IMR-90 (cell line): Measurements from ENCODE around the gene HSFX2. TPM values are rescaled to one million over a fixed set of nuclear protein-coding genes. Genes with fewer than 3 reads are reported as not detected.
"Not testable (repeated sequence)": the region's sequence is repeated elsewhere in the genome, so short reads cannot be mapped to it uniquely, and the experiment has no call there.

Experiments used
- ATAC-seq: fragments of 200-7000 bp; cut with Tn5 transposase; 2 replicates; pipeline ENCODE4 v1.9.1; 2020; ENCODE audit warnings: low read depth, mild to moderate bottlenecking, moderate library complexity
- BruUV-seq: library from RNA; stranded (reverse); fragments of 400-500 nt; replicated peaks from 2 replicates; lab custom pipeline; 2021; lab: Mats Ljungman, UMichigan
- CTCF ChIA-PET: fragments of 300-600 bp; formaldehyde crosslinking; extraction: SDS; loops from one replicate; lab custom pipeline; 2021; ENCODE audit warnings: antibody characterized with exemption; lab: Yijun Ruan, JAX
- POLR2A ChIA-PET: fragments of 300-600 bp; sonication (Branson Sonifier 250); formaldehyde crosslinking; loops from one replicate; lab custom pipeline; 2022; ENCODE audit warnings: antibody characterized with exemption; ENCODE audit not compliant: unreplicated experiment; lab: Charles Lee
- DNase-seq: peaks from one replicate; pipeline ENCODE4 v3.0.0; 2013
- H2AFZ ChIP-seq: replicated peaks from 2 replicates; pipeline ENCODE3; 2013; ENCODE audit warnings: low read length, mild to moderate bottlenecking; ENCODE audit not compliant: poor library complexity
- H2AK5ac ChIP-seq: 2 replicates; pipeline ENCODE4 v1.6.1; 2013; ENCODE audit warnings: low read depth, low read length, inconsistent platforms
- H2AK9ac ChIP-seq: replicated peaks from 2 replicates; pipeline ENCODE3; 2013; ENCODE audit warnings: mild to moderate bottlenecking, low read depth, low read length, moderate library complexity; ENCODE audit not compliant: poor library complexity
- H2BK120ac ChIP-seq: 2 replicates; pipeline ENCODE4 v1.6.1; 2013; ENCODE audit warnings: low read depth, low read length, inconsistent platforms
- H2BK15ac ChIP-seq: 3 replicates; pipeline ENCODE4 v1.6.1; 2013; ENCODE audit warnings: low read depth, low read length, inconsistent platforms
- H2BK20ac ChIP-seq: 2 replicates; pipeline ENCODE4 v1.6.1; 2013; ENCODE audit warnings: low read depth, mild to moderate bottlenecking, inconsistent platforms, low read length, moderate library complexity
- H2BK5ac ChIP-seq: 2 replicates; pipeline ENCODE4 v1.6.1; 2013; ENCODE audit warnings: mild to moderate bottlenecking, low read depth, low read length, inconsistent platforms; ENCODE audit not compliant: poor library complexity, severe bottlenecking
- H3K14ac ChIP-seq: replicated peaks from 2 replicates; pipeline ENCODE4 v1.6.1; 2013; ENCODE audit warnings: low read depth, low read length, inconsistent platforms
- H3K18ac ChIP-seq: 2 replicates; pipeline ENCODE4 v1.6.1; 2013; ENCODE audit warnings: low read depth, low read length, control low read depth
- H3K23ac ChIP-seq: 2 replicates; pipeline ENCODE4 v1.6.1; 2013; ENCODE audit warnings: low read depth, low read length, inconsistent platforms
- H3K27ac ChIP-seq: 2 replicates; pipeline ENCODE4 v1.5.1; 2013; ENCODE audit warnings: mild to moderate bottlenecking, control low read depth, low read length; ENCODE audit not compliant: insufficient read depth
- H3K27me3 ChIP-seq: 2 replicates; pipeline ENCODE4 v1.6.1; 2013; ENCODE audit warnings: low read length; ENCODE audit not compliant: control insufficient read depth, insufficient read depth
- H3K36me3 ChIP-seq: 2 replicates; pipeline ENCODE4 v1.6.1; 2013; ENCODE audit warnings: low read length, mixed read lengths; ENCODE audit not compliant: control insufficient read depth, insufficient read depth
- H3K4ac ChIP-seq: 2 replicates; pipeline ENCODE4 v1.6.1; 2013; ENCODE audit warnings: low read depth, low read length, inconsistent platforms
- H3K4me1 ChIP-seq: 2 replicates; pipeline ENCODE4 v1.6.1; 2013; ENCODE audit warnings: low read length, mixed read lengths; ENCODE audit not compliant: control insufficient read depth, insufficient read depth
- H3K4me2 ChIP-seq: 2 replicates; pipeline ENCODE4 v1.6.1; 2013; ENCODE audit warnings: low read depth, mild to moderate bottlenecking, control low read depth, low read length, moderate library complexity
- H3K4me3 ChIP-seq: 2 replicates; pipeline ENCODE4 v1.5.1; 2013; ENCODE audit warnings: low read depth, mild to moderate bottlenecking, control low read depth, low read length, moderate library complexity; ENCODE audit not compliant: insufficient read depth
- H3K56ac ChIP-seq: 2 replicates; pipeline ENCODE4 v1.6.1; 2013; ENCODE audit warnings: low read length, inconsistent platforms; ENCODE audit not compliant: insufficient read depth; ENCODE audit errors: extremely low read depth
- H3K79me1 ChIP-seq, 2 experiments: 2 replicates each; pipeline ENCODE4 v1.6.1; 2013; ENCODE audit warnings: low read length in 2 of 2, inconsistent platforms in 1 of 2, low read depth in 1 of 2
- H3K9ac ChIP-seq: 2 replicates; pipeline ENCODE4 v1.6.1; 2013; ENCODE audit warnings: low read depth, low read length, control low read depth
- H3K9me1 ChIP-seq: 2 replicates; pipeline ENCODE4 v1.6.1; 2013; ENCODE audit warnings: low read length, inconsistent platforms; ENCODE audit not compliant: insufficient read depth
- H3K9me3 ChIP-seq: 2 replicates; pipeline ENCODE4 v1.6.1; 2013; ENCODE audit warnings: low read length; ENCODE audit not compliant: control insufficient read depth, insufficient read depth
- H4K20me1 ChIP-seq: 2 replicates; pipeline ENCODE4 v1.6.1; 2013; ENCODE audit warnings: low read length, inconsistent platforms; ENCODE audit not compliant: insufficient read depth
- H4K5ac ChIP-seq: 2 replicates; pipeline ENCODE4 v1.6.1; 2013; ENCODE audit warnings: mild to moderate bottlenecking, low read depth, low read length, control low read depth
- H4K8ac ChIP-seq, 2 experiments: 2 replicates each; pipeline ENCODE4 v1.6.1; 2013; ENCODE audit warnings: low read depth in 2 of 2, low read length in 2 of 2, control low read depth in 1 of 2, inconsistent platforms in 1 of 2
- H4K91ac ChIP-seq: 2 replicates; pipeline ENCODE4 v1.6.1; 2013; ENCODE audit warnings: low read depth, low read length, inconsistent platforms; ENCODE audit not compliant: insufficient read depth
- BHLHE40 ChIP-seq: fragments of 150-350 bp; IDR thresholded peaks from 2 replicates; pipeline ENCODE4 v1.6.1; 2016; ENCODE audit warnings: mild to moderate bottlenecking, low read depth, low read length
- FOS ChIP-seq: fragments of 150-350 bp; IDR thresholded peaks from 2 replicates; pipeline ENCODE4 v1.6.1; 2016; ENCODE audit warnings: low read depth, low read length
- MAFK ChIP-seq: IDR thresholded peaks from 2 replicates; pipeline ENCODE4 v1.6.1; 2012; ENCODE audit warnings: low read depth, low read length, improper control_type of control experiment
- MXI1 ChIP-seq: IDR thresholded peaks from 2 replicates; pipeline ENCODE4 v1.6.1; 2012; ENCODE audit warnings: low read depth, mild to moderate bottlenecking, low read length, moderate library complexity, borderline replicate concordance
- NFE2L2 ChIP-seq: fragments of 150-350 bp; IDR thresholded peaks from 2 replicates; pipeline ENCODE4 v1.6.1; 2016; ENCODE audit warnings: low read depth, mild to moderate bottlenecking, low read length
- RAD21 ChIP-seq: IDR thresholded peaks from 2 replicates; pipeline ENCODE4 v1.6.1; 2012; ENCODE audit warnings: low read length, improper control_type of control experiment
- RCOR1 ChIP-seq: IDR thresholded peaks from 2 replicates; pipeline ENCODE4 v1.6.1; 2012; ENCODE audit warnings: mild to moderate bottlenecking, low read length, improper control_type of control experiment; ENCODE audit not compliant: insufficient replicate concordance
- SMC3 ChIP-seq: fragments of 150-350 bp; IDR thresholded peaks from 2 replicates; pipeline ENCODE4 v1.6.1; 2016; ENCODE audit warnings: low read depth, mild to moderate bottlenecking, antibody characterized with exemption, low read length, moderate library complexity
- WGBS, 2 experiments: methylation state at CpG; one replicate each; pipeline versions ENCODE4 v1.1.5 to v1.1.7; 2013; ENCODE audit warnings: missing lambda C conversion rate in 2 of 2; ENCODE audit not compliant: insufficient read length in 1 of 2; ENCODE audit errors: extremely low coverage in 2 of 2; 5-methylcytosine and 5-hydroxymethylcytosine counted together
- dilution Hi-C: fragments of 300-500 bp; cut with HindIII; formaldehyde crosslinking; loops from one replicate; pipeline ENCODE4 v1.14.3; 2018; ENCODE audit warnings: low sequenced_read_pairs; ENCODE audit not compliant: unreplicated experiment
- in situ Hi-C: fragments of 300-500 bp; cut with MboI; formaldehyde crosslinking; loops from 3 replicates; pipeline ENCODE4 v1.14.3; 2019; ENCODE audit warnings: low sequenced_read_pairs, inconsistent platforms, mixed read lengths
- intact Hi-C: fragments of 100-400 bp; cut with micrococcal nuclease; formaldehyde crosslinking; loops from 2 replicates; pipeline ENCODE4 v1.10.0; 2022
- polyA plus RNA-seq, 3 experiments: library from polyadenylated mRNA; depleted of rRNA; stranded (reverse); fragments of >200 nt; gene quantifications; 2 replicates each; pipeline ENCODE4 v1.2.3, GENCODE V29; 2012; ENCODE audit warnings: low replicate concordance in 1 of 3
- total RNA-seq: library from RNA; depleted of rRNA; stranded (reverse); fragments of >200 nt; gene quantifications from 2 replicates; pipeline ENCODE4 v1.2.3, GENCODE V29; 2012

Gene HSFX2
- total and polyA plus RNA-seq, 2 of the 4 experiments (the other 2 are of a cell fraction) = 0.36 TPM; not detected in 1

- dilution Hi-C loops = no loop called here
- no peak overlapping the region for H4K5ac ChIP-seq
- intact Hi-C loops = no loop called here
- no peak overlapping the region for H3K9ac ChIP-seq
- H2AK5ac ChIP-seq = no peak overlapping the region
- no peak overlapping the region for H3K56ac ChIP-seq
- H3K9me1 ChIP-seq = no peaks in the 10 kb centered on the region
- in situ Hi-C loops = no loop called here
- POLR2A ChIA-PET = no interaction called here
- H2BK20ac ChIP-seq = no peak overlapping the region
- H3K14ac ChIP-seq = no peak overlapping the region
- H4K91ac ChIP-seq = no peak overlapping the region
- TF ChIP-seq MXI1 (no peak), MAFK (no peak), NFE2L2 (no peak), FOS (no peak), RAD21 (no peak), BHLHE40 (no peak), RCOR1 (no peak), SMC3 (no peak)
- H2BK5ac ChIP-seq = no peak overlapping the region
- no peak overlapping the region for H3K27ac ChIP-seq
- ATAC-seq = no peak
- CTCF ChIA-PET = no interaction called here
- DNase-seq = no peak
- no peak overlapping the region for H3K23ac ChIP-seq
- H3K36me3 ChIP-seq = no peaks in the 10 kb centered on the region
- no peak overlapping the region for H4K8ac ChIP-seq
- H3K27me3 ChIP-seq = peaks cover 3% of the 10 kb centered on the region; the same call in 1 of the 2 replicates
- BruUV-seq = no TSS peak
- peaks cover 6 to 7% of the 10 kb centered on the region in 2 experiments; a peak in 3 of 4 replicates for H3K79me1 ChIP-seq
- H3K4me2 ChIP-seq = no peak overlapping the region
- WGBS, 2 experiments = 75% methylated on average over 1 of the region's 3 CpGs; no CpG with 5 or more reads in 1 of the 2 experiments
- H3K4ac ChIP-seq = no peak overlapping the region
- H2AK9ac ChIP-seq = no peak overlapping the region
- H2BK120ac ChIP-seq = no peak overlapping the region
- H3K9me3 ChIP-seq = no peaks in the 10 kb centered on the region
- H3K4me1 ChIP-seq = no peaks in the 10 kb centered on the region
- no peak overlapping the region for H3K4me3 ChIP-seq
- H3K18ac ChIP-seq = no peak overlapping the region
- H2BK15ac ChIP-seq = no peak overlapping the region
- no peak overlapping the region for H2AFZ ChIP-seq
- H4K20me1 ChIP-seq = peaks cover 25% of the 10 kb centered on the region; the same call in 1 of the 2 replicates
Measured at GRCh38 chrX:149628280-149628679, 33.2 kb upstream of the HSFX2 start.

DNA sequence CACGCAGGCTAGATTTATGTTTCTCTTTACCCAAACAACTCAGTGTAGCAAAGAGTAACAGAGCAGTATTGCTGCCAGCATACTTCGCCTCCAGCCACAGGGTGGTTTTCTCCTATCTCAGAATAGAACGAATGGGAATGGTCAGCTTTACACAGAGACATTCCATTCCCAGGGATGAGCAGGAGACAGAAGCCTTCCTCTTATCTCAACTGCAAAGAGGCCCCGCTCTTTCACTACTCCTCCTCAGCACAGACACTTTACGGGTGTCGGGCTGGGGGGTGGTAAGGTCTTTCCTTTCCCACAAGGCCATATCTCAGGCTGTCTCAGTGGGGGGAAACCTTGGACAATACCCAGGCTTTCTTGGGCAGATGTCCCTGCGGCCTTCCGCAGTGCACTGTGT, 31.7 kb upstream of the HSFX2 start:
- H3K4me2 ChIP-seq, H3K4ac ChIP-seq, H3K9me3 ChIP-seq, H3K14ac ChIP-seq, BruUV-seq, H3K36me3 ChIP-seq, H3K9ac ChIP-seq, H4K8ac ChIP-seq, H3K9me1 ChIP-seq, ATAC-seq, H2BK120ac ChIP-seq, H3K23ac ChIP-seq, H2AK5ac ChIP-seq, in situ Hi-C loops, H3K4me3 ChIP-seq, H4K91ac ChIP-seq, H3K27me3 ChIP-seq, H2BK20ac ChIP-seq, dilution Hi-C loops, H3K18ac ChIP-seq, H2BK15ac ChIP-seq, H2AFZ ChIP-seq, H3K79me1 ChIP-seq, H3K56ac ChIP-seq, H3K27ac ChIP-seq, H2AK9ac ChIP-seq, intact Hi-C loops, H4K5ac ChIP-seq, H3K4me1 ChIP-seq, CTCF ChIA-PET, POLR2A ChIA-PET, H2BK5ac ChIP-seq: not testable (repeated sequence)
- WGBS, 2 experiments = no CpG with 5 or more reads among the region's 8 CpGs
- H4K20me1 ChIP-seq = peaks cover 25% of the 10 kb centered on the region; the same call in 1 of the 2 replicates
- peak; percentile 4 for DNase-seq
